ENCODE results near the gene CDH4.

The CDH4 gene

DNA sequence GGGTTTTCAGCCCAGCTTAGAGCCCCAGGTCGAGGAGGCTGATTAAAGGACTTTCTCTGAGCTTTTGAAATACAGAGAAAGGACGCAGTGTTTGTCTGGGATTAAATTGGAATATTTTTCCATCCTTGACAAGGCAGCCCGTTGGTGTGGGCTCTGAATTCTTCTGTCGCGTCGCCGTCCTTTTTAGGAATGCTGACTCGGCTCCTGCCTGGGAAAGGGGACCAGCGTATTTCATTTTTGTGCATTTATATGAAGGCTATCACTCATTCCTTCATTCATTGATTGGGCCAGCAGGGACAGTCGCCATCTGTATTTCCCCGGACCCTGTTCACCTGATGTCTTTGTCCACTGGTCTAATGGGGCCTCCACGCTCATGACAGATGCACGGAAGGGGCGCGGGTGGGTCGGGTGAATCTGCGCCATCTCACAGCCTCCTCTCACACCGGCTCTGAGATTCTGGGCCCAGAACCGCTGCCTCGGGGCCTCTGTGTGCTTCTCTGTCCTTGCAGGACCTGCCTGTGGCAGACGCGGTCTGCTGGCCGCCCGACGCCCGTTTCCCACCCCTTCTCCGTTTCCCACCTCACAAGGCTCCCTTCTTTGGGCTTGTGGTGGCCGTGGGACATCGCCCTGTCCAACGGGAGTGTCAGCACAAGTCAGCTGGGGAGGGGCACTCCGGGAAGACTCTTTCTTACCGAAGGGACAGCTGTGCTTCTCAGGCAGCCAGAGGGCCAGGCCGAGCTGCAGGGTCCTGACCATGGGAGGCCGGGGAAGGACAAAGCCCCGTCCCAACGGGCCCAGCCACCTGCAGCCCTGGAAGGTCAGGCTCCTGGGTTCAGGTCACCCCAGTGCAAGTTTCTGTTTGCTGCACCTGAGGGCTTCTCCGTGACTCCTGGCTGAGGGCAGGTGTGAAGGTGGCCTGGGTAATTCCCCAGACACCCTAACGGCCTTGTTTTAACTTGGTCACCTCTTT lies 656.3 kb downstream of the CDH4 start:
- no peak for DNase-seq (ENCODE audit: low read depth, low spot score)

- no peak for DNase-seq (ENCODE audit: low read depth, low spot score)
Measured at GRCh38 chr20:61909028-61909427, 657.0 kb downstream of the CDH4 start.

DNA sequence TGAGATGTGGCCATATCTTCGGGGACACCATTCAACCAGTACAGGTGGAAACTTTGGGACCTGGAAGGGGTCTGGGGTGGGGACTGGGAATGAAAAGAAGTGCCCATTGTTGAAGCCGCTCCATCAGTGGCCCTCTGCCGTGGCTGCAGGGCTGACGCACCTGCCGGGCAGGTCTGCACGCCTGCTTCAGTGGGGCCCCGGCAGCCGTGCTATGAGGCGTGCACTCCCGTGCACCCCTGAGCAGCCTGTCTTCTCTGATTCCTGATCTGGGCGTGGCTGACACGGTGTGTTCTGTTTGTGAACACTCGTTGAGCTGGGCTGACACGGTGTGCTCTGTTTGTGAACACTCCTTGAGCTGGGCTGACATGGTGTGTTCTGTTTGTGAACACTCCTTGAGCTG lies 657.8 kb downstream of the CDH4 start:
- DNase-seq (ENCODE audit: low read depth, low spot score) = no peak

DNA sequence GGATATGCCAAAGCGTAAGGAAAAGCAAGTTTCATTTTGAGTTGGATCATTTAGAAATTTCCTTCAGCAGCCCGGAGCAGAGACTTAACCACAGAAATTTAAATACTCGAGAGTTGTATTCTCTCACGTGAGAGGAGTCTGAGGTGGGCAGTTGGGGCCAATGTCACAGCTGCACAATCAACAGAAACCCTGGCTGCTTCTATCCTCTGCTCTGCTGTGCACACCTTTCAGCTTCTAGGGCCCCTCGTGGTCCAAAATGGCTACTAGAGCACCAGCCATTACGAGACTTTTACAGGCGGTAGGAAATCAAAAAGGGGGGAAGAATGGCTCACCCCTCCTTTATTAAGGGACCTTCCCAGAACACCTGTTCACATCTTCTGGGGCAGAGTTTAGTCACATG lies 659.8 kb downstream of the CDH4 start:
- no peak for DNase-seq (ENCODE audit: low read depth, low spot score)

- no peak for DNase-seq (ENCODE audit: low read depth, low spot score)
Measured at GRCh38 chr20:61912665-61913422, 660.8 kb downstream of the CDH4 start.

DNA sequence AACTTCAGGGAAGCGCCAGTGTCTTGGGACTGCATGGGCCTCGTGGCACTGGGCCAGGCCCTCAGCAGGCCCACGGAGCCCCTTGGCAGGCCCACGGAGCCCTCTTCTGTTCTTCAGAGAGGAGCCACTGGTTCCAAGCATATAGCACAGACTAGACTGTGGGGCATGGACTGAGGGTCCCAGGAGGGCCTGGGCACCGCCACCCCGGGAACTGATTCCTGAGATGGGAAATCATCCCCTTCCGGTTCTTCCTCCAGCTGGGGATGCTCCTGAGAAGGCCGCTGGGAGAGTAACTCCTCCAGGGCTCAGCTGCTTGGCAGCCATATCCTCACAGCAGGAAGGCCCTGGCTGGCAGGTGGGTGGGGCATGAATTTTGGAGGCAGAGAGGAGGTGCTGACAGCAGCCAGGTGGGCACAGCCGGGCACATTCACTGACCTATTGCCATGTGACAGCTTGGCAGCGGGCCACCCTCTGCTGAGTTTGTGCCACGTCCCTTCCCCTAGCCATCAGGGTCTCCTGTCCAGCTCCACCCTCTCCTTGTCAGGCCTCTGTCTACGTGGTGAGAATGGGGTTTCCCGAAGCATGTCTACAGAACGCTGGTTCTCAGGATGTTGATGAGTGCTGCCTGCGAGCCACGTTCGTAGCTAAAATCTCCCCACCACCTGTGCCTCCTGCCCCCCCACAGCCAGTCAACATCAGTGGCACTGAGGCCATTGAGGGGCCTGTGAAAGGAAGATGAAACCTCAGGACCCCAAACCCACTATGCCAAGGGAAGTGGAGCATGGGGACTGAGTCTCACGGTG lies 661.6 kb downstream of the CDH4 start:
- DNase-seq (ENCODE audit: low read depth, low spot score) = no peak

- no peak for DNase-seq (ENCODE audit: low read depth, low spot score)
Measured at GRCh38 chr20:61915101-61915500, 663.0 kb downstream of the CDH4 start.

DNA sequence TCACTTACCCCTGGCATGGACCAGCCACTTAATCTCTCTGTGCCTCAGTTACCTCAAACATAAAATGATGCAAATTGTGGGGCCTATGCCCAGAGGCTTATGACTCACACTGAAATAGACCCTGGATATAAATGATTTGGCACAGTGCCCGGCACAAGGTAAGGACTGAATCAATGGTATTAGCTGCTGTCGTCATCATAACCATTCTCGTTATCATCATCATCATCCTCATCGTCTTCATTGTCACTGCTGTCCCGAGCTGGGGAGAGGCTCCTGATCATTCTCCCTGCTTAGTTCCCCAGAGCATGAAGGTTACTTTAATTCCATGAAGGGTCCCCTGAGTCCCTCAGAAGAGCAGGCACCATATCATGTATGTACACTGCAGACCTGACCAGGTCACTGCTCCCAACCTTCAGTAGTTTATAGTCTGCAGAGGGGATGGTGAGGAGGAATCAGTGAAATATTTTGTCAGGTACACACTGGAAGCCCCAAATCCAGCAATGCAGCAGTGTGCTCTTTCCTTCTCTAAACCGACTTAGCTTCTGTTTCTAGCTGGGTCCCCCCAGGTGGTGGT lies 664.3 kb downstream of the CDH4 start:
- no peak for DNase-seq (ENCODE audit: low read depth, low spot score)

- DNase-seq (ENCODE audit: low read depth, low spot score) = no peak
Measured at GRCh38 chr20:61917474-61918145, 665.5 kb downstream of the CDH4 start.

- DNase-seq (ENCODE audit: low read depth, low spot score) = no peak
Measured at GRCh38 chr20:61918548-61918947, 666.5 kb downstream of the CDH4 start.

GRCh38 chr20:61919239-61919638 lies 667.2 kb downstream of the CDH4 start:
- no peak for DNase-seq (ENCODE audit: low read depth, low spot score)

- no peak for DNase-seq (ENCODE audit: low read depth, low spot score)
Measured at GRCh38 chr20:61919675-61920365, 667.8 kb downstream of the CDH4 start.

GRCh38 chr20:61922411-61922810 lies 670.4 kb downstream of the CDH4 start:
- DNase-seq (ENCODE audit: low read depth, low spot score) = no peak

- no peak for DNase-seq (ENCODE audit: low read depth, low spot score)
Measured at GRCh38 chr20:61922936-61923335, 670.9 kb downstream of the CDH4 start.

GRCh38 chr20:61923371-61924166 lies 671.5 kb downstream of the CDH4 start:
- no peak for DNase-seq (ENCODE audit: low read depth, low spot score)

DNA sequence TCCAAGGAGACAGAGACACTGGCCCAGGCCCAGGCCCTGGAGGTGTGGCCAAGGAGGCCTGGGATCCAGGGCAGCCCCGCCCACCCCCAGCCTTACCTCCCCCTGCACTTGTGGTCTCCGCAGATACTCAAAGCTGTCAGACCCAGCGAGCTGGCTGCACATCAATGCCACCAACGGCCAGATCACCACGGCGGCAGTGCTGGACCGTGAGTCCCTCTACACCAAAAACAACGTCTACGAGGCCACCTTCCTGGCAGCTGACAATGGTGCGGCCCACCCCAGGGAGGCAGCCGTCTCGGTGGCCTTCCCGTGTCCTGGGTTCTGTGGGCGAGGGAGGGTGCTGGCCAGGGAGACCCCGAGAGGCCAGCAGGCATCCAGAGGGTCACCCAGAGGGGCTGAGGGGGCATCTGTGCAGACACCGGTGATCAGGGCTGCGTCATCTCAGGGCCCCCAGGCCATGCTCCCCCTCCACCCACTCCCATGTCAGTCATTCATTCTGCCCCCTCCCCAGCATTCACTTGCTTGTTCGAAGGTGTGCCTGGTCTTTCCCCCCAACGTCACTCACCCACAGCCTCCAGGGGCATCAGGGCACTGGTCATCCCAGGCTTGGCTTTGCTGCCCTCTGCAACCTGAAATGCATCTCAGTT lies 672.3 kb downstream of the CDH4 start:
- DNase-seq (ENCODE audit: low read depth, low spot score) = no peak

DNA sequence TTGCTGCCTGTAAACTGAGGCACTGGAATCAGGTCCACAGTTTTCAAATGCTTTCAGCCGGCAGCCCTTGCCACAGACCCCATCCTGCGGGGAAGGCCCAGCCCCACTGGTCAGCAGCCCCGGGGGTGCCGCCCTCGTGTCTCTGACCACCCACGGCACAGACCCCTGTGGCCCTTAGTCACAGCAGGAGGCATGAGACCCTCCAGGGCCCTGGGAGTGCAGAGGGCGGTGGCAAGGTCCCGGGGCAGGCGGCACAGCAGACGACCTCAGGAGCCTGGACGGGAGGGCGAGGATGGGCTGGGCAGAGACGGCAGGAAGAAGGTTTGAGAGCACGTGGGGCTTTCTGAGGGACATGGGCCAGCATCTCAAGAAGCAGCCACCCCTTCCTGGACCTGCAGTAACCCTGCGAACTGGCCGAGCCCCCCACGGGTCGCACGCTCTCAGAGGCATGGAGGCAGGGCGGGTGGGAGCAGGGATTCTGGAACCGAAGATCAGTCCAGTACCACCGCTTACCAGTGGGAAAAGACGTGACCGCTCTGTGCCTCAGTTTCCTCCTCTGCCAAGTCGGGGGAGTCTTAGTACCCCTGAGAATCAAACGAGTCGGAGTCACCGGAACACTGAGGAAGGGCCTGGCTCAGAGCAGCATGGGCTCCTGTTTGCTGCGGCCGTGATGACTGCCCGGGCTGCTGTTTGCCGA lies 672.9 kb downstream of the CDH4 start:
- no peak for DNase-seq (ENCODE audit: low read depth, low spot score)

DNA sequence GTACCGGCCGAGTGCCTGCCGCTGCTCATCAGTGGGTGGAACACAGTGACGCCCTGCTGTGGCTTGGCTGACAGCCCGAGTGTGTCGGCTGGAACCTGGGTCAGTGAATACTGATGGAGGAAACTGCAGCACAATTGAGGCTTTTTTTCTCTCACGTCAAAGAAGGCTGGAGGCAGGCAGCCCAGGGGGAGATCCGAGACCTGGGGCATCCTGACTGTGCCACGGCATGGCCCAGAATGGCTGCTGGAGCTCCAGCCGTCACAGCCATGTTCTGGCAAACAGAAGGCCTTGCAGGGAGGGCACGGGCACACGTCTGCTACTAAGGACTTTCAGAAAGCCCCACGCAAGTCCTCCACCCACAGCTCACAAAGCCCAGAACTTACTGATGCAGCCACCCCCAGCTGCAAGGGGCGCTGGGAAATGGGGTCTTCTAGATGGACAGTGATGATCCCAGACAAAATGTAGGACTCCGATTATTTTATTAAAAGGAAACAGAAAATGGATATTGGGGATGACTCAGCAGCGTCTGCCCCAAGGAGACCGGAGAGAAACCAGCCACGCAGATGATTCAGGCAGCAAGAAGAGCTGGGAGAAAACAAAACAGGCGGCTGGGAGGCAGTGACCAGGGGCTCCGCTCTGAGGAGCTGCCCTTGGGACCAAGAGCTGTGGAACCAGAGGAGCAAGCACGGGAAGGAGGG lies 673.6 kb downstream of the CDH4 start:
- peak; percentile 55 for DNase-seq (ENCODE audit: low read depth, low spot score)
